K562 (cell line): ENCODE data around the gene C19orf12. TPM values are rescaled to one million over a fixed set of nuclear protein-coding genes. Genes with fewer than 3 reads are reported as not detected.

Experiments
- BRF1 ChIP-seq: IDR thresholded peaks from 3 replicates; pipeline ENCODE4 v1.6.1; 2011; ENCODE audit warnings: borderline replicate concordance, mild to moderate bottlenecking; ENCODE audit not compliant: insufficient read length; ENCODE audit errors: extremely low read depth
- CC2D1A ChIP-seq: fragments of 450-650 bp; IDR thresholded peaks from 2 replicates; pipeline ENCODE4 v1.6.1; 2017; ENCODE audit warnings: mild to moderate bottlenecking
- COPS2 ChIP-seq: fragments of 450-650 bp; conservative IDR thresholded peaks from 2 replicates; pipeline ENCODE4 v1.6.1; 2016; ENCODE audit warnings: mild to moderate bottlenecking, moderate library complexity
- ELF2 ChIP-seq: fragments of 250-450 bp; sonication (Bioruptor Pico); IDR thresholded peaks from 2 replicates; pipeline ENCODE4 v1.5.0; 2021; ENCODE audit warnings: mild to moderate bottlenecking
- EP400 ChIP-seq: fragments of 450-650 bp; IDR thresholded peaks from 2 replicates; pipeline ENCODE4 v1.6.1; 2017; ENCODE audit warnings: antibody characterized with exemption, mild to moderate bottlenecking, moderate library complexity
- FOXP1 ChIP-seq: sonication (generic); formaldehyde crosslinking; IDR thresholded peaks from 2 replicates; pipeline ENCODE4 v1.8.0; 2022; ENCODE audit warnings: mild to moderate bottlenecking, missing genetic modification reagents
- ILK ChIP-seq: fragments of 450-650 bp; IDR thresholded peaks from 2 replicates; pipeline ENCODE4 v1.6.1; 2016; ENCODE audit warnings: missing genetic modification characterization, low read depth, mild to moderate bottlenecking, missing compliant biosample characterization, moderate library complexity, borderline replicate concordance
- JUNB ChIP-seq: fragments of 450-650 bp; formaldehyde crosslinking; conservative IDR thresholded peaks from 2 replicates; pipeline ENCODE4 v1.4.0; 2020; ENCODE audit warnings: mild to moderate bottlenecking
- MAZ ChIP-seq, 2 experiments: fragments of 450-650 bp in 1 of 2; sonication (generic) in 1 of 2; formaldehyde crosslinking; IDR thresholded peaks in 1 of 2; conservative IDR thresholded peaks in 1 of 2; 2 replicates each; pipeline versions ENCODE4 v1.4.0 to v1.5.0; 2020; ENCODE audit warnings: mild to moderate bottlenecking in 1 of 2, missing genetic modification reagents in 1 of 2
- MTA3 ChIP-seq: fragments of 450-650 bp; formaldehyde crosslinking; IDR thresholded peaks from 2 replicates; pipeline ENCODE4 v1.6.1; 2017; ENCODE audit warnings: mild to moderate bottlenecking, borderline replicate concordance
- MXI1 ChIP-seq: IDR thresholded peaks from 2 replicates; pipeline ENCODE4 v1.6.1; 2011; ENCODE audit warnings: low read depth, mild to moderate bottlenecking, improper control_type of control experiment, low read length
- NCOA6 ChIP-seq: fragments of 450-650 bp; IDR thresholded peaks from 2 replicates; pipeline ENCODE4 v1.6.1; 2017; ENCODE audit warnings: mild to moderate bottlenecking
- PHB ChIP-seq: fragments of 250-450 bp; sonication (Bioruptor Pico); IDR thresholded peaks from 2 replicates; pipeline ENCODE4 v1.5.0; 2021
- RAD21 ChIP-seq, 2 experiments: fragments of 250-450 bp in 1 of 2; fragments of 450-650 bp in 1 of 2; sonication (Bioruptor Pico) in 1 of 2; formaldehyde crosslinking in 1 of 2; IDR thresholded peaks in 1 of 2; conservative IDR thresholded peaks in 1 of 2; 2 replicates each; pipeline versions ENCODE4 v1.4.0 to v1.8.0; 2020 to 2022; ENCODE audit warnings: mild to moderate bottlenecking in 2 of 2, moderate library complexity in 1 of 2
- SETDB1 ChIP-seq: IDR thresholded peaks from one replicate; pipeline ENCODE4 v1.6.1; 2012; ENCODE audit warnings: low read length, control low read depth, inconsistent platforms
- SMARCA4 ChIP-seq: fragments of 450-650 bp; IDR thresholded peaks from 2 replicates; pipeline ENCODE4 v1.6.1; 2016
- SMARCE1 ChIP-seq: fragments of 450-650 bp; IDR thresholded peaks from 2 replicates; pipeline ENCODE4 v1.7.1; 2016; ENCODE audit warnings: mild to moderate bottlenecking
- ZEB2 ChIP-seq: fragments of 450-650 bp; IDR thresholded peaks from 2 replicates; pipeline ENCODE4 v1.6.1; 2016
- ZNF282 ChIP-seq: sonication (generic); formaldehyde crosslinking; IDR thresholded peaks from 2 replicates; pipeline ENCODE4 v1.8.1; 2023; ENCODE audit warnings: missing genetic modification reagents
- ZNF316 ChIP-seq: fragments of 450-650 bp; IDR thresholded peaks from 2 replicates; pipeline ENCODE4 v1.6.1; 2016
- ZNF445 ChIP-seq: fragments of 250-450 bp; sonication (Bioruptor Pico); IDR thresholded peaks from 2 replicates; pipeline ENCODE4 v1.4.0; 2020; ENCODE audit warnings: low read depth, mild to moderate bottlenecking, moderate library complexity
- polyA plus RNA-seq, 8 experiments: library from polyadenylated mRNA; depleted of rRNA in 4 of 8; stranded (reverse) in 5 of 8; unstranded in 3 of 8; fragments of >200 nt; fragmentation: Nextera tagmentation in 2 of 8; fragmentation: Illumina TruSeq in 1 of 8; extraction: Ambion mirVana in 2 of 8; extraction: Trizol in 1 of 8; gene quantifications; 2 replicates each; pipeline versions ENCODE4 v1.2.1 to v1.2.3, GENCODE V29; 2011 to 2014; ENCODE audit warnings: inconsistent platforms in 1 of 8, missing spikeins in 1 of 8
- total RNA-seq, 7 experiments: library from RNA; depleted of rRNA in 6 of 7; stranded (reverse); fragments of >200 nt in 6 of 7; fragmentation: Illumina TruSeq in 2 of 7; extraction: Trizol in 2 of 7; gene quantifications; 2 replicates each; pipeline versions ENCODE4 v1.2.1 to v1.2.3, GENCODE V29; 2011 to 2021; ENCODE audit warnings: low replicate concordance in 1 of 7
- TF ChIP-seq, protein P1 (sequence below): fragments of 450-650 bp; IDR thresholded peaks from 2 replicates; pipeline ENCODE4 v1.6.1; 2016; ENCODE audit warnings: missing biosample characterization, missing genetic modification characterization
- TF ChIP-seq, protein P2 (sequence below): fragments of 450-650 bp; IDR thresholded peaks from 2 replicates; pipeline ENCODE4 v1.6.1; 2018; ENCODE audit warnings: mild to moderate bottlenecking, low read depth; ENCODE audit not compliant: partially characterized antibody
- TF ChIP-seq, protein P3 (sequence below): sonication (generic); formaldehyde crosslinking; IDR thresholded peaks from 2 replicates; pipeline ENCODE4 v1.8.0; 2022; ENCODE audit warnings: mild to moderate bottlenecking, low read depth, missing genetic modification reagents
- TF ChIP-seq, protein P4 (sequence below), 2 experiments: IDR thresholded peaks in 1 of 2; conservative IDR thresholded peaks in 1 of 2; 2 replicates each; pipeline ENCODE4 v1.6.1; 2016; ENCODE audit warnings: low read depth in 2 of 2, mild to moderate bottlenecking in 1 of 2, missing compliant biosample characterization in 1 of 2, missing genetic modification characterization in 1 of 2, moderate library complexity in 1 of 2

C19orf12 gene
- total and polyA plus RNA-seq, 9 of the 15 experiments (the other 6 are each of a cell fraction or from before 2014, with no cell fraction given): 1.9 to 14.5 (median 10.2) TPM

DNA sequence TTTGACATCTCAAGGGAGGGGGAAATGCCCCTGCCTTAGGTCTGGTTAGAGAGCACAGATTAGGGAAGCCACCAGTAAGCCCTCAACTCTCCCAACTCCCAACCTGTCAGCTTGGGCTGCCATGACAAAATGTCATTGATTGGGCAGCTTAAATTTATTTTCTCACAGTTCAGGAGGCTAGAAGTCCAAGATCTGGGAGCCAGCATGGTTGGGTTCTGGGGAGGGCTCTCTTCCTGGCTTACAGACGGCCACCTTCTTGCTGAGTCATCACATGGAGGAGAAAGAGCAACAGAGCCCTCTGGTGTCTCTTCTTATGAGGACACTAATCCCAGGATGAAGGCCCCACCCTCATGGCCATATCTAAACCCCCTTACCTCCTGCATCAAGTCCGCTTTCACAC, 24.2 kb downstream of the C19orf12 start (continued):
- TF ChIP-seq PHB (CRISPR knock-in tag) (no peak), ZNF282 (no peak), EP400 (peak; percentile 66), ZNF445 (CRISPR knock-in tag) (no peak), ILK (tag) (no peak), CC2D1A (peak; percentile 93), MXI1 (no peak), ZEB2 (peak; percentile 70; the same call in 1 of the 2 replicates), ELF2 (CRISPR knock-in tag) (peak; percentile 56; the same call in 1 of the 2 replicates), NCOA6 (no peak), SMARCE1 (0 out of 2 replicates have a peak, but pooled peaks have one; percentile 22), SMARCA4 (0 out of 2 replicates have a peak, but pooled peaks have one; percentile 50), SETDB1 (no peak), MAZ (CRISPR knock-in tag; conservative IDR thresholded peaks at IDR 0.05 in 1 of 2, IDR thresholded peaks at IDR 0.05 in 1 of 2) (peak; percentile 48 to 69; a peak in 3 of 4 replicates), MTA3 (0 out of 2 replicates have a peak, but pooled peaks have one; percentile 57), FOXP1 (no peak), ZNF316 (peak; percentile 99), RAD21 (CRISPR knock-in tag; conservative IDR thresholded peaks at IDR 0.05 in 1 of 2, IDR thresholded peaks at IDR 0.05 in 1 of 2) (peak; percentile 97 to 99), BRF1 (no peak), JUNB (CRISPR knock-in tag) (0 out of 2 replicates have a peak, but pooled peaks have one; percentile 41), COPS2 (no peak)
- TF ChIP-seq, protein P1, sequence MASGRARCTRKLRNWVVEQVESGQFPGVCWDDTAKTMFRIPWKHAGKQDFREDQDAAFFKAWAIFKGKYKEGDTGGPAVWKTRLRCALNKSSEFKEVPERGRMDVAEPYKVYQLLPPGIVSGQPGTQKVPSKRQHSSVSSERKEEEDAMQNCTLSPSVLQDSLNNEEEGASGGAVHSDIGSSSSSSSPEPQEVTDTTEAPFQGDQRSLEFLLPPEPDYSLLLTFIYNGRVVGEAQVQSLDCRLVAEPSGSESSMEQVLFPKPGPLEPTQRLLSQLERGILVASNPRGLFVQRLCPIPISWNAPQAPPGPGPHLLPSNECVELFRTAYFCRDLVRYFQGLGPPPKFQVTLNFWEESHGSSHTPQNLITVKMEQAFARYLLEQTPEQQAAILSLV: no peak
- TF ChIP-seq, protein P2, sequence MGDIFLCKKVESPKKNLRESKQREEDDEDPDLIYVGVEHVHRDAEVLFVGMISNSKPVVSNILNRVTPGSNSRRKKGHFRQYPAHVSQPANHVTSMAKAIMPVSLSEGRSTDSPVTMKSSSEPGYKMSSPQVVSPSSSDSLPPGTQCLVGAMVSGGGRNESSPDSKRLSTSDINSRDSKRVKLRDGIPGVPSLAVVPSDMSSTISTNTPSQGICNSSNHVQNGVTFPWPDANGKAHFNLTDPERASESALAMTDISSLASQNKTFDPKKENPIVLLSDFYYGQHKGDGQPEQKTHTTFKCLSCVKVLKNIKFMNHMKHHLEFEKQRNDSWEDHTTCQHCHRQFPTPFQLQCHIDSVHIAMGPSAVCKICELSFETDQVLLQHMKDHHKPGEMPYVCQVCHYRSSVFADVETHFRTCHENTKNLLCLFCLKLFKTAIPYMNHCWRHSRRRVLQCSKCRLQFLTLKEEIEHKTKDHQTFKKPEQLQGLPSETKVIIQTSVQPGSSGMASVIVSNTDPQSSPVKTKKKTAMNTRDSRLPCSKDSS: peak; percentile 94
- TF ChIP-seq, protein P3, sequence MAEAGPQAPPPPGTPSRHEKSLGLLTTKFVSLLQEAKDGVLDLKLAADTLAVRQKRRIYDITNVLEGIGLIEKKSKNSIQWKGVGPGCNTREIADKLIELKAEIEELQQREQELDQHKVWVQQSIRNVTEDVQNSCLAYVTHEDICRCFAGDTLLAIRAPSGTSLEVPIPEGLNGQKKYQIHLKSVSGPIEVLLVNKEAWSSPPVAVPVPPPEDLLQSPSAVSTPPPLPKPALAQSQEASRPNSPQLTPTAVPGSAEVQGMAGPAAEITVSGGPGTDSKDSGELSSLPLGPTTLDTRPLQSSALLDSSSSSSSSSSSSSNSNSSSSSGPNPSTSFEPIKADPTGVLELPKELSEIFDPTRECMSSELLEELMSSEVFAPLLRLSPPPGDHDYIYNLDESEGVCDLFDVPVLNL (CRISPR knock-in tag): no peak
- TF ChIP-seq, protein P4, sequence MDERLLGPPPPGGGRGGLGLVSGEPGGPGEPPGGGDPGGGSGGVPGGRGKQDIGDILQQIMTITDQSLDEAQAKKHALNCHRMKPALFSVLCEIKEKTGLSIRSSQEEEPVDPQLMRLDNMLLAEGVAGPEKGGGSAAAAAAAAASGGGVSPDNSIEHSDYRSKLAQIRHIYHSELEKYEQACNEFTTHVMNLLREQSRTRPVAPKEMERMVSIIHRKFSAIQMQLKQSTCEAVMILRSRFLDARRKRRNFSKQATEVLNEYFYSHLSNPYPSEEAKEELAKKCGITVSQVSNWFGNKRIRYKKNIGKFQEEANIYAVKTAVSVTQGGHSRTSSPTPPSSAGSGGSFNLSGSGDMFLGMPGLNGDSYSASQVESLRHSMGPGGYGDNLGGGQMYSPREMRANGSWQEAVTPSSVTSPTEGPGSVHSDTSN (CRISPR knock-in tag; IDR thresholded peaks at IDR 0.05; ENCODE audit: low read depth): no peak
- TF ChIP-seq, protein P4 (tag; conservative IDR thresholded peaks at IDR 0.05; ENCODE audit: low read depth): 0 out of 2 replicates have a peak, but pooled peaks have one; percentile 27
